Measurements from ENCODE around the gene MPV17L2.
A peak's percentile ranks its signal among the peaks of the same experiment; 100 is the strongest.

Gene MPV17L2

DNA sequence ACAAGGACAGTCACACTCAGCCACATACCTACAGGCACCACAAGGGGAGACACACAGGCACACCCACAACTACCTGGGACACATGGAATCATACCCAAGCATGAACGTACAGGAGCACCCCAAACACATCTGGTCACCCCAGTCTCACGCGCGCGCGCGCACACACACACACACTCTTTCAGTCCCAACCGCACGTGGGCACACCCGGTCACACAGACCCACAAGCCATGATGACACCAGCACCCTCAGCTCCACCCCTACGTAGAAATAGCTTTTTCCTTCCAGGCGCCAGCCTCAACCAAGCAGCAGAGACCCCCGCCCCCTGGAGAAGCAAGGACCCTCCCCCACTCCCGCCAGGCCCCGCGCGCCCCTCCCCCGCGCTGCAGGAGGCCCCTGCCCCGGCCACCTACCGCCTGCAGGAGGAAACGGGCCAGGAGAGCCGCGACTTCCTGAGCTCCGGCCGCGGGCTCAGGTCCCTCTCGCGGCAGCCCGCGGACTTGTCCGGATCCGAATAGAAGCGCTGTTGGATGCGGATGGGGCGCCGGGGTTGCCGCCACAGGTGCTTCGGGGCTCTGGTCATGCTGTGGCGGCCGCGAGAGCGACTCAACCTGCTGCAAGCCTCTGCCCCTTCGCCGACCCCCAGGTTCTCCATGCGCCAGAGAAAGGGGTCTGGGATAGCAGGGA lies 39.7 kb downstream of the MPV17L2 start:
- no peak for DNase-seq (ENCODE audit: low read depth in 2 of 3, low spot score in 1 of 3)

DNA sequence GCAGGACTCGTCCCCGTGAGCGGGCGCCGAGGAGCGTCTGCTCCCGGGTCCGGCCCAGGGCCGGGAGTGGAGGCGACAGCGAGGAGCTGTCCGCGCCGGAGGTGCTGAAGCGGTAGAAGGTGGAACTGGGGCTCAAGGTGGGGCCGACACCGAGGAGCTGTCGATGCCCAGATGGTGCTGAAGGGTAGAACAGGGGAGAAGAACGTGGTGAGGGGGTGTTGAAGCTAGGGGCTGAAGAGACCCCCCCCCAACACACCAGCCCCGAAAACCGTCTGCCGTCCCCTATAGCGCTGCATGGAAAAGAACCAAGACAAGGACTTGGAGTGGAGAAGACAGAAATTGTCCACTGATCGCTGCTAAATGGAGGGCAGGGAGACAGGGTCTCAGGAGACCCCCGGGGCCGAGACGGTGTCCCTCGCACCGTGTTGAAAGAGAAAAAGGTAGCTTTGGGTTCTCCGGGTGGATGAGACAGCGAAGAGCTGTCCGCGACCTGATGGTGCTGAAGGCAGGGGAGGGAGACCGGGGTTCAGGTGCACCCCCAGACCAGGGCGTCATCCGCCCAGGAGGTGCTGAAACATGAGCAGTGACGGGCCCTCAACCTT lies 40.3 kb downstream of the MPV17L2 start:
- peak in 2 of 3 donors; percentile 26 to 28 for DNase-seq (ENCODE audit: low read depth in 2 of 3, low spot score in 1 of 3)

DNA sequence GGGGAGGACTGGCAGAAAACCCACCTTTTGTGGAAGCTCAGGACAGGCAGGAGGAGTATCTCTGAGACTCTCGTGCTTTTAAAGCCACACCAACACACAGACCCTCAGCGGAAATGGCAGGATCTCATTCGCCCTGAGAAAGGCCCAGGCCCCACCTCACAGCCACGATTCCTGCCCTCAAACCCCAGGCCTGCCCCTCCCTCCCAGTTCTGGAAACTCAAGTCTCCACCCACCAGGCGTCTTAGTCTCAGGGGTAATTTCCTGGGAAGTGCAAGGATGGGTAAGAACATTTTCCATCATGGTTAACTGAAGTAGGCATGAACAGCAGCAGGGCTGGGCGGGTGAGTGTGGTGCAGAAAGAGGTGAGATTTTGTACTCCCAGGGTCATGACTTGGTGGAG lies 41.2 kb downstream of the MPV17L2 start:
- DNase-seq (ENCODE audit: low read depth in 2 of 3, low spot score in 1 of 3), result no peak

DNA sequence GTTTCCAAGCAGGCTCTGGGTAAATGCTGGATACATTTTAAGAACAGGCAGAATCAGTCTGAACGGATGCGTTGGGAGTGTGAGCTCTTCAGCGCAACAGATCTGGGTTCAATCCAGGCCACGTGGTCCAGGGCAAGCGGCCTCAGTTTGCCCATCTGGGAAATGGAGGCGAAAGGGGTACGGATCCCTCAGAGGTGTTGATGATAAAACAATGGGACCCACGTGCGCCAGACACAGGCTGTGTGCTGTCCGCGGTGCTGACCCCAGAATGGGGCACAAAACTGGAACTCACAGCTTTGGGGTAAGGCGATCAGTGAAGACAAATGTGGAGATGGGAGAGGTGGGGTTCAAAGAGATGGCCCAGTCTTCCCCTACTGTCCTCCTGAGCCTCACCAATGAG lies 46.3 kb downstream of the MPV17L2 start:
- no peak for DNase-seq (ENCODE audit: low read depth in 2 of 3, low spot score in 1 of 3)

DNA sequence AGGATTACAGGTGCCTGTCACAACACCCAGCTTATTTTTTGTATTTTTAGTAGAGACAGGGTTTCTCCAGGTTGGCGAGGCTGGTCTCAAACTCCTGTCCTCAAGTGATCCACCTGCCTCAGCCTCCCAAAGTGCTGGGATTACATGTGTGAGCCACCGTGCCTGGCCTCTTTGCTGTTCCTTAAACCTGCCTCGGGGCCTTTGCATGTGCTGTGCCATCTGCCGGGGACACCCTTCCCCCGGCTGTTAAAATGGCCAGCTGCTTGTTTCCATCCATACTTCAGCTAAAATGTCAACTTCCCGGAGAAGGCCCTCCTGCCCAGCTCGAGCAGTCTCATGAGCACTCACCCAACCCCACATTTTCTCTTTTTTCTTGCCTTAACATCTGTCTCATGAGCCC lies 52.3 kb downstream of the MPV17L2 start:
- DNase-seq (ENCODE audit: low read depth in 2 of 3, low spot score in 1 of 3), result no peak

Measured in stimulated activated CD4-positive, alpha-beta T cell treated with anti-CD3 and anti-CD28 coated beads, Interleukin-12 subunit alpha, Interleukin-12 subunit beta, amount 100 ng/mL, for 48 hours (primary cell).